NCI-H1436 (cell line): Measurements from ENCODE around the gene AHCY.
"Not testable (repeated sequence)": the region's sequence is repeated elsewhere in the genome, so short reads cannot be mapped to it uniquely, and the experiment has no call there.

Experiments used
- DNase-seq: peaks from one replicate; lab custom pipeline; 2025; lab: John Stamatoyannopoulos, UW

AHCY gene

DNA sequence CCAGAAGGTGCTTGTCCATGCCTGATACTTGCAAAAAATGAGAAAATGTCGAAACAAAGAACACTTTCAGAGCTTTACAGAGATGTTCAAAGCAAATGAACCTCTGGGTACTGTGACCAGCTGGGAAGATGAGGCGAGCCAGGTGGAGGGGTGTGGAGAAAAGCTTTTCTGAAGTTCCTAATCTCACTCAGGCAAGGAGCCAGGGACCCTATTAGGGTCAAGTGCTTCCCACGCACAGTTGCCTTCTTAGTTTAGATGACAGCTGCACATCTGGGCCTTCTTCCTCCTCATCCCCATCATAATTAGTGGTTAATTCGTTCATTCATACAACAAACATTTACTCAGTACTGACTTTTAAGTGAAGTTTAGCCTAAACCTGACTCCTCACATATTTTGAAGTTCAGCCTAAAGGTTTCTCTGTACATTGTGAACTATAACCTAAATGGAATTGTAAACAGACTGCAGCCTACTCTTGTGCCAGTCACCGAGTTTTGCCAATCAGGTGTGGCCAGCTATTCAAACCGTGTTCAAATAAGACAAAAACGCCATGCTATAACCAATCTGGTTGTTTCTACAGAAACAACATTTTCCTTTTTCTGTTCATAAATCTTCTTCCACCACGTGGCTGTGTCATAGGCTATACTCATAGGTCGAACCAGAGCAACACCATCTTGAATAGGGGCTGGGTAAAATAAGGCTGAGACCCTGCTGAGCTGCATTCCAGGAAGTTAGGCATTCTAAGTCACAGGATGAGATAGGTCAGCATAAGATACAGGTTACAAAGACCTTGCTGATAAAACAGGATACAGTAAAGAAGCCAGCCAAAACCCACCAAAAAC, 19.3 kb upstream of the AHCY start:
- DNase-seq: no peak

DNA sequence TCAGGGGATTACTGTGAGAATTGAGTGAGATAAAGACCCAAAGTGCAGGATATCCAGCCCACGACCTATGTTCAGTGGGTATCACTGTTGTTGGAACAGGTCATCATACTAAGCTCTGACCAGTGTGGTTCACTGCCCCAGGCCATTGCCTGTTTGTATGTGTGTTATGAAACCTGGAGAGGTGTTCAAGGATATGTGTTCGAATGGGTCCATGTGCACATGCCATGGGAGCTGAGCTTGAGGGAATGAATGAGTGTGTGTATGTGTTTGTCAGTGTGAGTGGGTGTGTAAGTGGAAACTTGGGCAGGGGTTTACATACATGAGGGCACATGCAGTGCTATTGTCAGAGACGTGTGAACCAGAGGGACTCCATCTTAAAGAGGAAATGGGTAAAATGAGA, 17.7 kb upstream of the AHCY start:
- no peak for DNase-seq

DNA sequence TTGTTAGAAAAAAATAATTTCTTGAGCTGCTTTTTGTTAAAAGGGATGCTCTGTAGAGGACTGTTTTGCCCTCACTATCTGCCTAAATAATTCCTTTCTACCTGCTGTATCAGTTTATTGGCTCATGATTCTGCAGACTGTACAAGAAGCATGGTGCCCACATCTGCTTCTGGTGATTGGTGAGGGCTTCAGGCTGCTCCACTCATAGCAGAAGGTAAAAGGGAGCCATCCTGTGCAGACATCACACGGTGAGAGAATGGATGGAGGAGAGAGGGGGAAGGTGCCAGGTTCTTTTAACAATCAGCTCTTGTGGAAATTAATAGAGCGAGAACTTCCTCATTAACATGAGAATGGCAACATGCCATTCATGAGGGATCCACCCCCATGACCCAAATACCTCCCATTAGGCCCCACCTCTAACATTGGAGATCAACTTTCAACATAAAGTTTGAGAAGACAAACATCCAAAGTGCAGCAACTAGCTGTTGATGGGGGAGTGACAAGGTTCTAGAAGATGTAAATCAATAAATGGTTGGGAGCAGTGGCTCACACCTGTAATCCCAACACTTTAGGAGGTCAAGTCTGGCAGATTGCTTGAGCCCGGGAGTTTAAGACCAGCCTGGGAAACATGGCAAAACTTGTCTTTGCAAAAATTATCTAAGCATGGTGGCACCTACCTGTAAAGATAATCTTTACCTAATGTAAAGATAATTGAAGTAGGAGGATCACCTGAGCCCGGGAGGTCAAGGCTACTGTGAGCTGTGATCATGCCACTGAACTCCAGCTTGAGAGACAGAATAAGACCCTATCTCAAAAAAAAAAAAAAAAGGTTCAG, 15.7 kb upstream of the AHCY start:
- DNase-seq: no peak

DNA sequence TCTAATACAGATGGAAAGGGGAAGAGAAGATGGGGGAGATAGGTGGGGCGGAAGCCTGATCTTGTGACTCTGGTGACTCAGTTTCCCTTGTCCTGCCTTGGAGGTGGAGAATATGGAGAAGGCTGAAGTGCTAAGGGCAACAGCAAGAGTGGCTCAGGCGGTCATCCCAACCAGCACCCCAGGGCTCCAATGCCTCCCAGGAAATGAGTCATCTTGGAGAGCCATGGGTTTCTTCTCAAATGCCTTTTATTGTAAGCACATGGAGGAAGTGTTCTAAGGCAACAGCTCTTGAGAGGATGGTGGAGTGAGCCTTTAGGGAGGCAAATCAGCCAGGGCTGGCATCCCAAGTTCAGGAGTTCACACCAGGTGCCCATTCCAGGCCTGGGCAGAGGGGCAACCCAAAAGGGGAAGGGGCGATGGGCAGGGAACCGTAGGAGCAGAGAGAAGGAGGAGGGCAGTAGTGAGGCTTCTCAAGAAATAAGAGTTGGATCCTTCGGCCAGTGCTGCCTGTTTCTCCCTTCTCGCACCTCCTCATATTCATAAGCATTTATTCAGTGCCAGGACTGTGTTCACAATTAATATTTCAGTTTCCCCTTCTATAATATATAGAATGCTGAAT, 13.2 kb upstream of the AHCY start:
- DNase-seq: no peak

DNA sequence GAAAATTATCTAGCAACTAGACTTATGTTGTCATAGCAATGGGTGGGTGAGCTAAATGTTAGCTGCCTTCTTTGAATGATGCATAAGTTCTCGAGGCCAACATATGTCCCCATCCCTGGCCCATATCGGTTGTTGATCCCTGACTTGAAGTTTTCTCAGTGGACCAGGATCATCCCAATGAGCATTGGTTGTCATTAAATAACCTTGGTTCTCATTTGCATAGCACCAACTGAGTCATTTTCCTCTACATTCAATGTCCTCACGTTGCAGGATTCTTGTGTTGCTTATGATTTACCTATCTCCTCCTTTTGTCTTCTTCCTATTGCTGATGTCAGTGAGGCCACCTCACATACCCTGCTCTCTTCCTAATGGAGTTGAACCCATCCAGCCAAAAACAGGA, 12.1 kb upstream of the AHCY start:
- no peak for DNase-seq

DNA sequence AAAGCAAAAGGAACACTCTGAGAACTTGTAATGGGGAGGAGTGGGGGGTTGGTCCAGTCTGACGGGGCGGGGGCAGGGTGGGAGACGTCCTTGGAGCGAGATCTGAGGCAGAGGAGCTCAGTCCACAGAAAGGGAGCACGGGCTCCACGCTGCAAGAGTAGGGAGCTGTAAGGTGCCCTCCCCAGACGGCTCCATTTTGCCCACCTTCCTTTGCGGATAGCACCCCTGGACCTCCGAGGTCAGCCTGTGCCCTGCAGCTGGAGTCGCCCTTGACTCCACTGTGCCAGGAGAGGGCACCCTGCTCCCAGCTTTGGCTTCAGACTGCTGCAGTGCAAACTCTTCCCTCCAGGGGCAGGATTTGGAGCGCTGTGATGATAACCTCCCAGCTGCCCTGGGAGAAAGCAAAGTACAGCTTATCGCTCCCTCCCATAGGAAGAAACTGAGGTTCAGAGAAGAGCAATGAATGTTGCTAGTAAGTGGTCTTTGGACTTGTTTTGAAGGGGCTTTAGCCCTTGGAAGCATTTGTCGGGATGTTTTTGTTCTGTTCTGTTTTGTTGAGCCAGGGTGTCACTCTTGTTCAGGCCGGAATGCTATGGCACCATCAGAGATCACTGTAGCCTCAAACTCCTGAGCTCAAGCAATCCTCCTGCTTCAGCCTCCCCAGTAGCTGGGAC, 9.5 kb upstream of the AHCY start:
- peak; percentile 85 for DNase-seq

DNA sequence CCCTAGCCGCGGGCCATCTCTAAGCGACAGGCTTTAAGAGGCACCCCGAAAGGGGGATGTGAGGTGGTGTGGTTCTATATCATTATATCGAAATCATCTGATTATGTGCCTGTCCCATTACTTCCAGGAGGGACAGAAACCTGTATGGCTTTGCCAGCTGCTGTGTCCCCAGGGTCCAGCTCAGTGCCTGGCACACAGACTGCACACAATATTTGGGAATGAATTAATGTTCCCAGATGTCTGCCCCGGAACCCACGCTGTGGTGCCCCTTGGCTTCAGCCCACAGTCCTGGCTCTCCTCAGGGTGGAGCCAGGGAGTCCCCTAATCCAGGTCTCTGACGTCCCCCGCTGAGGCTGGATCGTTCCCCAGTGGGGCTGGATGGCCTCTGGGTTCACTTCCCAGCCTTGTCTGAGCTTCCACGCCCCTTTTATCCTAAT, 8.9 kb upstream of the AHCY start:
- DNase-seq: no peak

DNA sequence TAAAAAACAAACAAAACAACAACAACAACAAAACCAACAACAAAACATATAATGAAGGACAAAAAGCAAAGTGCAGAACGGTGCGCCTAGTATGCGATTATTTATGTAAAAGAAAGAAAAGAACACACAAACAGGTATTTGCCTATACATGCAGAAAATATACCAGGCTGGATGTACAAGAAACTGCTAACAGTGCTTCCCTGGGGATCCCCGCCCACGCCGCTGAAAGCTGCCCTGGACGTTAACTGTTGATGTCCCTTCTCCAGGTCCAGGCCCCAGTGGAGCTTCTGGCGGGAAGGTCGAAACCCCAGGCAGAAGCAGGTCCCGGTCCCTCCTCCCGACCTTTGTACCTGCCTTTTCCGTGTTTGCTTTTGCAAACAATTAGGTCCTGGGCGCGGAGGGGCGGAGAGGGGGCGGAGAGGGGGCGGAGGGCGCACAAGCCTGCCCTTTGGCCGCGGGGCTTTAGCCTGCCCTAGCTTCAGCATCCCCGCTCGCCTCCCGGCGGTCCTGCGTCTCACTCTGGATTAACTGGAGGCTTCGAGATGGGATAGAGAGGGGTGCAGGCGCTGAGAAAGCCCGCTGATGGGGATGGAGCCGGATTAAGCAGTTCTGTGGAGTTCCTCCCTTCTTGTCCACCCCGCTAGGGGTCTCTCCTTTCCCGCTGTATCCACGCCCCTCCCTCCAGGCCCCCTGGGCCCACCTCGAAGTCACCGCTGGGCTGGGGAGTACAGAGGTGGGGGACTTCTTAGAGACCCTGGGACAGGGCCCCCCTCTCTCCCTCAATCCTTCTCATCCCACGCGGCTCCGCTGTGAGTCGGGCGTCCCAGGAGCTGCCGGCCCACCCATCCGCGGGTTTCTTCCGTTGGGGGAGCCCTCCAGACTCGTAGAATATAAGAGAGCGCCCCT, 8.2 kb upstream of the AHCY start:
- DNase-seq: no peak

DNA sequence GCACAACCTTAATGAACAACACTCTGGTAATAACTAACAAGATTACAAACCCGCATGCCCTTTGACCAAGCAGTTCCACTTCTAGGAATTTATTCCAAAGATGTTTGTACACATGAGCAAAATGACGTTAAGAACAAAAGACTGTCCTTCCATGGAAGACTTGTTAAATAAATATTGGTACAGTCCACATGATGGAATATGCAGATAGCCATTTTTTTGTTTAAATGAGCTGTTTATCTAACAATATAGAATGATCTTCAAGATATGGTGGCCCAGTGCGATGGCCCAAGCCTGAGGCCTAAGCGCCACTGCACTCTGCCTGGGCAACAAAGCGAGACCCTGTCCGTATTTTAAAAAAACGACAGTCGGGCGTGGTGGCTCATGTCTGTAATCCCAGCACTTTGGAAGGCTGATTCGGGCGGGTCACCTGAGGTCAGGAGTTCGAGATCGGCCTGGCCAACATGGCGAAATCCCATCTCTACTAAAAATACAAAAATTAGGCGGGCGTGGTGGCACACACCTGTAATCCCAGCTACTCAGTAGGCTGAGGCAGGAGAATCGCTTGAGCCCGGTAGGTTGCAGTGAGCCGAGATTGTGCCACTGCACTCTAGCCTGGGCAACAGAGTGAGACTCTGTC, 7.4 kb upstream of the AHCY start:
- DNase-seq: no peak

DNA sequence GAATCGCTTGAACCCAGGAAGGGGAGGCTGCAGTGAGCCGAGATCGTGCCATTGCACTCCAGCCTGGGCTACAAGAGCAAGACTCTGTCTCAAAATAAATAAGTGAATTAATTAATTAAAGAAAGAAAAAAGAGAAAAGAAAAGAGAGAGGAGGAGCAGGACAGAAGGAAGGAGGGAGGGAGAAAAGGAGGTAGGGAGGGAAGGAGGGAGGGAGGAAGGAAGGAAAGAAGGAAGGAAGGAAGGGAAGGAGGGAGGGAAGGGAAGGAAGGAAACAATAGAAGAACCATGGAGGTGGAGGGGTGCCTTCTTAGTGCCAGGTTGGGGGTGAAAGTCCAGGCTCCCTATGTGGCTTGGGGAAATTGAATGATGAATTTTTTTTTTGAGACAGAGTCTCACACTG, 6.5 kb upstream of the AHCY start:
- no peak for DNase-seq

DNA sequence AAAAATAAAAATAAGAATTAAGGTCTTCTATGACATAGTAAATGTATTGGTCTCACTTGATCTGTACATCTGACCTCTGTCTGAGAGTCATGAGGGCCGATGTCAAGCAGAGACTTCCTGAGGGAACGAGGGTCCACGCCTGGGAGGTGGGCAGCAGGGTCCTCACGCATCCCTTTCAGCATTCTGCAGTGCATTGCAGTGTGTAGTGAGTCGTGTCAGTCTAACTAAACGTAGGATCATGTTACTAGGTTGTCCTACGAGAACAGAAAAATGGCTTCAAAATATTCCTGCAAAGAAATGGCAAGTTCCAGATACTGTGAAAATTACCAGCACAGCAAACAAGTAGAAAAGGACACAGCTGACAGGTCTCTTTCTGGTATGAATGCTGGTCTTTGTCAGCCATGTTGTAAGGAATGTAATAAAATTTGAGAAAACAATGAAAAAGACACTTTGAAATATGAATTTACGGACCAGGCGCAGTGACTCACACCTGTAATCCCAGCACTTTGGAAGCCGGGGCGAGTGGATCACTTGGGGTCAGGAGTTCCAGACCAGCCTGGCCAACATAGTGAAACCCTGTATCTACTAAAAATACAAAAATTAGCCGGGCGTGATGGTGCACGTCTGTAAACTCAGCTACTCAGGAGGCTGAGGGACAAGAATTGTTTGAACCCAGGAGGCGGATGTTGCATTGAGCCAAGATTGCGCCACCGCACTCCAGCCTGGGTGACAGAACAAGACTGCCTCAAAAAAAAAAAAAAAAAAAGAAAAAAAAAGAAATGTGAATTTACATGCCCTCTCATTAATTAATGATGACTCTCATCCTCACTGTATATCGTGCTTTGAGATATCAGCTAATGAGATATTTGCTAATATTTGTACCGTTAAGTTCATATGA, 2.4 kb upstream of the AHCY start:
- DNase-seq: no peak

DNA sequence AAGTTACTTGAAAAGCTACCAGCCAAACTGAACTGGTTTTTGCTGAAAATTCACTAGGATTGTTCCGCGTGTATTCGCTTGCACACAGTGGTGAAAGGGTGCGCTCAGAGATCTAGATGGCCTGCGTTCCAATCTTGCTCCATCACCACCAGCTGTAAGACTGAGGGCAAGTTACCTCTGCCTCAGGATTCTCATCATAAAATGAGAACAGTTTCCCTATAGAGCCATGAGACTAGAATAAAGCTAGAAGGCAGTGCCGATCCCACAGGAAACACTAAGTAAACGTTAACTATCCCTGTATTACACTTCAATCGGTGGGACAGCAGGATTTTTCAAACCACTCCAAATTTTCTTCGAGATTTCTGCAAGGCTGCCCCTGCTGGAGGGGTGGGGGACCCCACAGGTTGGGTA, 838 bp downstream of the AHCY start:
- no peak for DNase-seq

DNA sequence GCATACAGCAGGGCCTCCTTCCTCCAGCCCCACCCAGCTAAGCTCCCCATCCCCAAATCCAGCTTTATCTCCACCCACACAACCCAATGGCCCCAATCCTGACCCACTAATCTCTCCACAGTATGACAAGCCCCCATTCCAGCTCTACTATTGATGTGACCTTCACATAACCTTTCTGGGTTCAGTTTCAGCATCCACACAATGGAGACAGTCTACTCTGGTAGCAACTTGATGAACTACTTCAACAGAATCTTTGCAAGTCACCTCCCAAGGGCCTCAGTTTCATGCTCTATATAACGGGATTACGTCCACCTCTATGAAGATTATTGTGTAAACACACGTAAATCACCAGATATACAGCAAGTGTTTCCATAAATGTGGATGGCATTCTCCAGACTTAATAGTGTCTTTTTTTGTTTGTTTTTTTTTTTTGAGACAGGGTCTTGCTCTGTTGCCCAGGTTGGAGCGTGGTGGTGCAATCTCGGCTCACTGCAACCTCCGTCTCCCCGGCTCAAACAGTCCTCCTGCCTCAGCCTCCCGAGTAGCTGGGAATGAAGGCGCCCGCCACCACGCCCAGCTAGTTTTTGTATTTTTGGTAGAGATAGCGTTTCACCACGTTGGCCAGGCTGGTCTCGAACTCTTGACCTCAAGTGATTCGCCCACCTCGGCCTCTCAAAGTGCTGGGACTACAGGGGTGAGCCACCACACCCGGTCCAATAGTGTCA, 1.4 kb downstream of the AHCY start:
- no peak for DNase-seq

DNA sequence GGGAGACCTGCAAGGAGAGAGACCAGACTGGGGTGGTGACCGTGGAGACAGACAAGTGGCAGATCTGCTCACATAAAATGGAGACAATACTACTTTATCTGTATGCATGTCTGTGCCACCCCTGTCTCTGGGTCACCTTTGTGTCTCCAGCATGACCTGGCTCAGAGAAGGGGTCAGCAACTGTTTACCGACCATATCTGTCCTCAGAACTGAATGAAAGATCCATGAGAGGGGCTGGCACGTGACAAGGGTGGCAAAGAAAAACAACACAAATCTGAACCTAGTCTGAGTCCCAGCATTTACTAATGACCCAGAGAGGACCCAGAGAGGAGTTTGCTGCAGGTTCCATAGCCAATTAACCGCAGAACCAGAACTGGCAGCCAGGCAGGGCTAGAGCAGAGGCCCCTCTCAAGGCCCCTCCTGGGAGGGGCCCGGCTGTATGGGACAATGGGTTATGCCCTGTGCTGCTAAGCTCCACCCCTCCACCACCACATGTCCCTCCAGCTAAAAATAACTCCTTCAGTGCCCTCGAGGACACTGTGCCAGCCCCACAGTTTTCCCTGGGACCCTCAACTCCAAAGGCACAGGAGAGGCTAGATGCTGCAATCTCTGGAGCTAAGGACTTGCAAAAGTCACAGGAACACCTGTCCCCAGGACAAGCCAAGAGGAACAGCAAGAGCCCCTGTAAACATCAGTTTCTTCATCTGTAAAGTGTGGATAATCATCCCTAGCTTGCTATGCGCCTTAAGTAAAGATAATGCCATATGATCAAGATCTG, 2.2 kb downstream of the AHCY start:
- no peak for DNase-seq

DNA sequence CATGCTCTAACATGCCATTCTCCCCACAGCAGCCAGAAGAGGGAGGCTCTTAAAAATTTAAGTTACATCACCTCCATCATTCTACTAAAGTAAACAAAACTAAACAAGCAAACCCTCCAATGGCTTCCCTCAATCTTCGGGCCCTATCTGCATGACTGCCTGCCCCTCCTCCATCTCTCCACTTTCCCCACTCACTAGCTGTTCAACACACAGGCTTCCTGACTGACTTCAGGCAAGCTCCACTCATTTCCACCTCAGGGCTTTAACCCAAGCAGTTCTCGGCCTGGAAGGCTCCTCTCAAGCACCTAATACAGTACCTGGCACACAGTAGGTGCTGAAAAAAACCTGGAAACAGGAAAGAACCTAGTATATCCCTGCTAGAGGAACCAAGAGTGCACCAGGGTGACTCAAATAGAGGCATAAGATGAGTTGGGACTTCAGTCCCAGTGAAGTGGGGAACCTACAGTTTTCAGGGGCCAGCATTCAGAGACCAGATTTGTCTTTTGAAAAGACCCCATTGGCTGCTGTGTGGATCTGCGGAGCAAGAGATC, 2.8 kb downstream of the AHCY start:
- DNase-seq: no peak

DNA sequence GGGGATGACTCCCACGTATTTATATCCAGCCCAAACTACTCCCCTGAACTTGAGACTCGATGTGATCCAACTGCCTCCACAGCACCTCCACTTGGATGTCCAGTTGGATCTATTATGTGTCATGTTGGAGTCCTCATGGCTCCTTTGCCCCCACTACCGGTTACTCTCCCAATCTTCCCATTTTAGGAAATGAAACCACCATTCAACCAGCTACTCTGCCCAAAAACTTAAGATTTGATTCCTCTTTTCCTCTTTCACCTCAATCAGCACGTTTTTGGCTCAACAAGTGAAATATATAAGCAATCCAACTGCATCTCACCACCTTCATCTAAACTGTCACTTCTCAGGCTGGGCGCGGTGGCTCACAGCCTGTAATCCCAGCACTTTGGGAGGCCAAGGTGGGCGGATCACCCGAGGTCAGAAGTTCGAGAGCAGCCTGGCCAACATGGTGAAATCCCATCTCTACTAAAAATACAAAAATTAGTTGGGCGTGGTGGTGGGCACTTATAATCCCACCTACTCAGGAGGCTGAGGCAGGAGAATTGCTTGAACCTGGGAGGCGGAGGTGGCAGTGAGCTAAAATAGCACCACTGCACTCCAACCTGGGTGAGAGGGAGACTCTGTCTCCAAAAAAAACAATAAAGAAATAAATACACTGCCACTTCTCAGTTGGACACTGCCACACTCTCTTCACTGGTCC, 3.4 kb downstream of the AHCY start:
- DNase-seq: no peak

DNA sequence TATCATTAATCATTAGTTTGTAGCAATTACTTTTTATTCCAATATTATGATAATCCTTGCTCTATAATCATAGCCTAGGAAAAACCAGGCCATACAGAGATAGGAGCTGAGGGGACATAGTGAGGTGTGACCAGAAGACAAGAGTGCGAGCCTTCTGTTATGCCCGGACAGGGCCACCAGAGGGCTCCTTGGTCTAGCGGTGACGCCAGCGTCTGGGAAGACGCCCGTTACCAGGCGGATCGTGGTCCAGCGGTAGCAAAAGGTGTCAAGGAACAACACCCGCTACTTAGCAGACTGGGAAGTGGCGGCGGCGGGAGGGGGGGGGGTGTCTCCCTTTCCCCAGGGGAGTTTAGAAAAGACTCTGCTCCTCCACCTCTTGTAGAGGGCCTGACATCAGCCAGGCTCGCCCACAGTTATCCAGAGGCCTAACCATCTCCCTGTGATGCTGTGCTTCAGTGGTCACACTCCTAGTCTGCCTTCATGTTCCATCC, 4.8 kb downstream of the AHCY start:
- not testable (repeated sequence) for DNase-seq
